Gastroesophageal sphincter (tissue), 3 donors: Measurements from ENCODE around the gene B4GALNT3.

ENCODE experiments used
- POLR2A ChIP-seq, 2 donors: fragments of 450-650 bp; IDR thresholded peaks; one replicate each; pipeline ENCODE4 v1.6.1; 2017; ENCODE audit warnings: antibody characterized with exemption in 2 of 2, mild to moderate bottlenecking in 2 of 2, moderate library complexity in 1 of 2
- TF ChIP-seq, protein P1 (sequence below), 4 experiments: fragments of 200-600 bp in 2 of 4; fragments of 450-650 bp in 2 of 4; sonication (generic) in 1 of 4; IDR thresholded peaks; one replicate each; pipeline ENCODE4 v1.5.1; 2017 to 2019; ENCODE audit warnings: antibody characterized with exemption in 4 of 4, mild to moderate bottlenecking in 2 of 4, moderate library complexity in 2 of 4

- TF ChIP-seq, protein P1, sequence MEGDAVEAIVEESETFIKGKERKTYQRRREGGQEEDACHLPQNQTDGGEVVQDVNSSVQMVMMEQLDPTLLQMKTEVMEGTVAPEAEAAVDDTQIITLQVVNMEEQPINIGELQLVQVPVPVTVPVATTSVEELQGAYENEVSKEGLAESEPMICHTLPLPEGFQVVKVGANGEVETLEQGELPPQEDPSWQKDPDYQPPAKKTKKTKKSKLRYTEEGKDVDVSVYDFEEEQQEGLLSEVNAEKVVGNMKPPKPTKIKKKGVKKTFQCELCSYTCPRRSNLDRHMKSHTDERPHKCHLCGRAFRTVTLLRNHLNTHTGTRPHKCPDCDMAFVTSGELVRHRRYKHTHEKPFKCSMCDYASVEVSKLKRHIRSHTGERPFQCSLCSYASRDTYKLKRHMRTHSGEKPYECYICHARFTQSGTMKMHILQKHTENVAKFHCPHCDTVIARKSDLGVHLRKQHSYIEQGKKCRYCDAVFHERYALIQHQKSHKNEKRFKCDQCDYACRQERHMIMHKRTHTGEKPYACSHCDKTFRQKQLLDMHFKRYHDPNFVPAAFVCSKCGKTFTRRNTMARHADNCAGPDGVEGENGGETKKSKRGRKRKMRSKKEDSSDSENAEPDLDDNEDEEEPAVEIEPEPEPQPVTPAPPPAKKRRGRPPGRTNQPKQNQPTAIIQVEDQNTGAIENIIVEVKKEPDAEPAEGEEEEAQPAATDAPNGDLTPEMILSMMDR (IDR thresholded peaks at IDR 0.05), result no peak
- no peak for TF ChIP-seq POLR2A (IDR thresholded peaks at IDR 0.05)
Observed at GRCh38 chr12:586318-587071, 126.8 kb downstream of the B4GALNT3 start.
